ENCODE data around the gene LARP7.
A peak's percentile ranks its signal among the peaks of the same experiment; 100 is the strongest.
"Not testable (repeated sequence)": the region's sequence is repeated elsewhere in the genome, so short reads cannot be mapped to it uniquely, and the experiment has no call there.

LARP7 gene

GRCh38 chr4:112636688-112637551, at the start of gene LARP7, which contains the start of gene ZGRF1:
Gene LARP7 (plus strand): TSS chr4:112637143. CDS start chr4:112644670, 7,527 bp downstream.
Gene ZGRF1 (minus strand): TSS chr4:112636909. CDS start chr4:112633176, 3,733 bp downstream.
- DNase-seq (ENCODE audit: low spot score) = peak; percentile 99

DNA sequence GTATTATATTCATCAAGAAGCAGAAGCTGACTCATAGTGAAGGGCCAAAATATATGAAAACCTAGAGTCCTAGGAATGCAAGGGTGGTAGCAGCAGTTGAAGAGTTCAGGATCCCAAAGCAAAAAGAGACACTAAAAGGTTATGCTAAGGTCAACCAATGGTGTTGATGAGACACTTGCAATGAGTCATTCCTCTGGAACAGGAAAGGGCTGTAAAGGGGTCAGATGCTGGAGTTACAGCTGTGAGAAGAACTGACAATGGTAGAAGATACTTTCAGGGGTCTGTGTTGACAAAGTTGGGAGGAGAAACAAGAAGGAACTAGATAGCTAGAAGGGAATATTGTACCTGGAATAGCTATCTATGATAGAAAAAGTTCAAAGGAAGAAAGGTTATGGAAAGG, 47.7 kb upstream of the LARP7 start:
- no peak for DNase-seq (ENCODE audit: low spot score)

- DNase-seq (ENCODE audit: low spot score) = no peak
Observed at GRCh38 chr4:112591593-112591992, 45.4 kb upstream of the LARP7 start.

DNA sequence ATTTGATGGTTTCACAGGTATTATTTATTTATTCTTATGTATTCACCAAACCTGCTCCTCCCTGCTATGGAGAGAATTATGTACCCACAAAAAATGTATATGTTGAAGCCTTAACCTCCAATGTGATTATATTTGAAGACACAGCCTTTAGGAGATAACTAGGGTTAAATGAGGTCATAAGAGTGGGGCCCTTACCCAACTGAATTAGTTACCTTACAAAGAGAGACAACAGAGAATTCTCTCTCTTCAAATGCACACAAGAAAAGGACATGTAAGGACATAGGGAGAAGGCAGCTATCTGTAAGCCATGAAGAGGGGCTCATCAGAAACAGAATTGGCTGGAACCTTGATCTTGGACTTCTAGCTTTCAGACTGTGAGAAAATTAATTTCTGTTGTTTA, 44.2 kb upstream of the LARP7 start:
- no peak for DNase-seq (ENCODE audit: low spot score)

DNA sequence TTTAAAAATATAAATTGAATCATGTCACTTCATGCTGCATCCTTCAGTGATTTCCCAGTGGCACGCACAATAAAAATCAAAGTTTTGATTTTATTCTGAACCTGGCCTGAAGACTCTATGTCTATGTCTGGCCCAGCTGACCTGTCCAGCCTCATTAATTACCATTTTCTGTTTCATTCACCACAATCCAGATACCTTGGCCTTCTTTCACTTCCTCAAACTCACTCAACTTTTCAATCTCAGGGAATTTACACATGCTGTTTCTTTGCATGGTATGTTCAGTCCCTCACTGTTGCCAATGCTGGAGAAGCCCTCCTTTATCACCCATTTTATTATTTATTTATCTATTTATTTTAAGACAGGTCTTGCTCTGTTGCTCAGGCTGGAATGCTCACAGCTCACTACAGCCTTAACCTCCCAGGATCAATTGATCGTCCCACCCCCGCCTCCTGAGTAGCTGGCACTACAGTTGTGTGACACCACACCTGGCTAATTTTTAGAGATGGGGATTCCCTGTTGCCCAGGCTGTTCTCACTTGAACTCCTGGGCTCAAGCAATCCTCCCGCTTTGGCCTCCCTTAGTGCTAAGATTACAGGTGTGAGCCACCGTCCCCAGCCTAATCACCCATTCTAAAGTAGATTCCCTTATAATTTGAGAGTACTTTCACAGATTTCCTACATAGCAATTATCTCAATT, 43.4 kb upstream of the LARP7 start:
- DNase-seq (ENCODE audit: low spot score) = no peak

DNA sequence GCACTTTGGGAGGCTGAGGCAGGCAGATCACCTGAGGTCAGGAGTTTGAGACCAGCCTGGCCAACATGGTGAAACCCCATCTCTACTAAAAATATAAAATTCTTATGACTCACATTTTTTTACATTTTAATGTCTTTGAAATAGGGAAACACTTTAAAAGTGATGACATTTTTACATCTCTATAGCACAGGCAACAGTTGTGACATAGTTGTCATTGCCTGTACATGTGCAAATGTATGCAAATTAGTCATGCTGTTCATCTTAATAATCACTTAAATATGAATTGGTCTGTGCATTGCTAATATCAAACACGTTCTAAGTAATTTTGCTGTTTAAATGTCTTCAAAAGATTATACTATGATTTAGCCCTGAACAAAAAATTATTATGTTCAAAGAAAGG, 42.0 kb upstream of the LARP7 start:
- no peak for DNase-seq (ENCODE audit: low spot score)

DNA sequence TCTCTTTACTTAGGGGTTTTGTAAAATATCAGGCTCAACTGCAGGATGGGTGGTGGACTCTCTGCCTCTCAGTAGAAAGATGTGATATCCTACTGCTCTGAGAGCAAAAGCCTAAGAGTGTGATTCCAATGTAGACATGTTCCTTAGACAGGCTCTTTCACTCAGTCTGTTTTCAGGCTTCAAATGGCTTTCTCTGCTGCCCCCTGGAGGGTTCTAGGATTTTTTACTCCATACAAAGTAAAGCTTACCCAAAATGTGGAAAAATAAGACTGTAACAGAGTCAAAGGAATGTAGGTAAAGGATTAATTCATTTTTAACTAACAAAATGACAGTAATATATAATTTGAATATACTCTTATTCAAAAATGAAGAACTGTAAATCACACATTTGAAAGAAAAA, 32.4 kb upstream of the LARP7 start:
- DNase-seq (ENCODE audit: low spot score) = peak; percentile 43

GRCh38 chr4:112612814-112613213, 24.1 kb upstream of the LARP7 start:
- DNase-seq (ENCODE audit: low spot score) = not testable (repeated sequence)

DNA sequence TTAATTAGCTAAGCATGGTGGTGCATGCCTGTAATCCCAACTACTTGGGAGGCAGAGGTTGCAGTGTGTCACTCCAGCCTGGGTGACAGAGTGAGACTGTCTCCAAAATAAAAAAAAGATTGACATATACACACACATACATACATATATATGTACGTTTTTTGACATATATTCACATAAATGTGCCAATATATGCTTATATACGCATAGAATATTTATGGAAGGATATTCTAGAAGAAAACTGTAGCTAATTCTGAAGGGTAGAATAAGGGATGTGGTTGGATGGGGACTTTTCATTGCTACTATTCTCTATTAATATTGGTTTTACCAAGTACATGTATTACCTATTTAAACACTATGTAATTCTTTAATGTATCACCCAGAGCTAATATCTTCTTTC, 20.0 kb upstream of the LARP7 start:
- DNase-seq (ENCODE audit: low spot score) = no peak

GRCh38 chr4:112626228-112626627, 10.7 kb upstream of the LARP7 start:
- no peak for DNase-seq (ENCODE audit: low spot score)

- peak; percentile 39 for DNase-seq (ENCODE audit: low spot score)
Observed at GRCh38 chr4:112633477-112634235, 3.3 kb upstream of the LARP7 start.

- no peak for DNase-seq (ENCODE audit: low spot score)
Observed at GRCh38 chr4:112637552-112637866, 566 bp downstream of the LARP7 start.

GRCh38 chr4:112642526-112642925, 5.6 kb downstream of the LARP7 start:
- DNase-seq (ENCODE audit: low spot score) = no peak

DNA sequence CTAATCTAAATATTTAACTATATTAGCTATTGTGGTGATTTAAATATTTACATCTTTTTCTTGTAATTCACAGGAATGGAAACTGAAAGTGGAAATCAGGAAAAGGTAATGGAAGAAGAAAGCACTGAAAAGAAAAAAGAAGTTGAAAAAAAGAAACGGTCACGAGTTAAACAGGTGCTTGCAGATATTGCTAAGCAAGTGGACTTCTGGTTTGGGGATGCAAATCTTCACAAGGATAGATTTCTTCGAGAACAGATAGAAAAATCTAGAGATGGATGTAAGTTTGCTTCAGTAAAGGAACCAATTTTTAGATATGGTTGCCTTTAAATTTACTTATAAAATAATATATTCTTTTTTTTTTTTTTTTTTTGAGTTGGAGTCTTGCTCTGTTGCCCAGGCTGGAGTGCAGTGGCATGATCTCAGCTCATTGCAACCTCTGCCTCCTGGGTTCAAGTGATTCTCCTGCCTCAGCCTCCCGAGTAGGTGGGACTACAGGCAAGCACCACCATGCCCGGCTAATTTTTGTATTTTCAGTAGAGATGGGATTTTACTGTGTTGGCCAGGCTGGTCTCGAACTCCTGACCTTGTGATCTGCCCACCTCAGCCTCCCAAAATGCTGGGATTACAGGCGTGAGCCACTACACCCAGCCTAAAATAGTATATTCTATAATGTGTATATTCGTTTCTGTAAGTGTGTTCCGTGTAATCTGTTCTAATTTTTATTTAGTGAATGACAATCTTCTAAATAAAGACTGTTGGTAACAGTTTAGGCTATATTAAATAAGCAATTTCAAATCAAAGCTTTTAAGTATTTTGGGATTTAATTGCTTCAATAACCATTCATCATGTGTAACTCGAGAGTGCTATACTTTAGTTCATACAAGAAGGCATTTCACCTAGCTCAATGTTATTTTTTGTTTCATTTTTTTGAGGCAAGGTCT, 7.9 kb downstream of the LARP7 start:
- DNase-seq (ENCODE audit: low spot score) = not testable (repeated sequence)

DNA sequence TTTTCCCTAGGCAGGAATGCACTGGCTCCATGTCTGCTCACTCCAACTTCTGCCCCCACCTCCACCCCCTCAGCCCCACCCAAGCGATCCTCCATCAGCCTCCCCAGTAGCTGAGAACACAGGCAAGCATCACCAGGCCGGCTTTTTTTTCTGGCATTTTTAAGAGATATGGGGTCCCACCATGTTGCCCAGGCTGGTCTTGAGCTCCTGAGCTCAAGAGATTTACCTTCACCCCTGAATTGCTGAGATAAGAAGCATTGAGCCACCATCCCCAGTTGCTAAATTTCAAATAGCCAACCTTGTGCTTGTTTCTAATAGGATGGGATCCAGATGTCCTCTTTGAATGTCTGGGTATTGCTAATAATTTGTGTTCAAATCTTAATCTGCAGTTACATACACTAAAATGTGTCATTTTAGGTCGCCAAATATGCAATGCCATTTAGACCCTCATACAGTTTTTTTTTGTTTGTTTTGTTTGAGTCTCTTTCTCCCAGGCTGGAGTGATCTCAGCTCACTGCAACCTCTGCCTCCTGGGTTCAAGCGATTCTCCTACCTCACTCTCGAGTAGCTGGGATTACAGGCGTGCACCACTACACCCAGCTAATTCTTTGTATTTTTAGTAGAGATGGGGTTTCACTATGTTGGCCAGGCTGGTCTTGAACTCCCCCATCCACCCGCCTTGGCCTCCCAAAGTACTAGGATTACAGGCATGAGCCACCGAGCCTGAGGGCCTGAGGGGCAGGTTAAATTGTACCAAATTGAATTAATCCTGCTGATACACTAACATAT, 8.8 kb downstream of the LARP7 start:
- no peak for DNase-seq (ENCODE audit: low spot score)

DNA sequence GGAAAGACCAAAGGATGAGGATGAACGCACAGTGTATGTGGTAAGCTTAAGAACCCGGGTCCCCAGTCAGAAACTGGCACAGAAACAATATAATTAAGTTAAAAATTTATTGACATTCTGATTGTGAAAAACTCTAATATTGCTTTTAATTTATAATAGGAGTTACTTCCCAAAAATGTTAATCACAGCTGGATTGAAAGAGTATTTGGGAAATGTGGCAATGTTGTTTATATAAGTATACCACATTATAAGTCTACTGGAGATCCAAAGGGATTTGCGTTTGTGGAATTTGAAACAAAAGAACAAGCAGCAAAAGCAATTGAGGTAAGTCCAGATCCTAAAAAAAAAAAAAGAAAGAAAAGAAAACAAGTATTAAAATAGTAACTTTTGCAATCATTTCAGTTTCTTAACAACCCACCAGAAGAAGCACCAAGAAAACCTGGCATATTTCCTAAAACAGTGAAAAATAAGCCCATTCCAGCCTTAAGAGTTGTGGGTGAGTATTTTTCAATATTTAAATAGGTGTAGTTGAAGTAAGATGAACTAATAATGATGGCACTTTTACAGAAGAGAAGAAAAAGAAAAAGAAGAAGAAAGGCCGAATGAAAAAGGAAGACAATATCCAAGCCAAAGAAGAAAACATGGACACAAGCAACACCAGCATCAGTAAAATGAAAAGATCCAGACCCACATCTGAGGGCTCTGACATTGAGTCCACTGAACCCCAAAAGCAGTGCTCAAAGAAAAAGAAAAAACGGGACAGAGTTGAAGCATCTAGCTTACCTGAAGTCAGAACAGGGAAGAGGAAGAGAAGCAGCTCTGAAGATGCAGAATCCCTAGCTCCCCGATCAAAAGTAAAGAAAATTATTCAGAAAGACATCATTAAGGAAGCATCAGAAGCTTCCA, 9.9 kb downstream of the LARP7 start:
- no peak for DNase-seq (ENCODE audit: low spot score)

GRCh38 chr4:112647785-112648184, 10.8 kb downstream of the LARP7 start:
- no peak for DNase-seq (ENCODE audit: low spot score)

DNA sequence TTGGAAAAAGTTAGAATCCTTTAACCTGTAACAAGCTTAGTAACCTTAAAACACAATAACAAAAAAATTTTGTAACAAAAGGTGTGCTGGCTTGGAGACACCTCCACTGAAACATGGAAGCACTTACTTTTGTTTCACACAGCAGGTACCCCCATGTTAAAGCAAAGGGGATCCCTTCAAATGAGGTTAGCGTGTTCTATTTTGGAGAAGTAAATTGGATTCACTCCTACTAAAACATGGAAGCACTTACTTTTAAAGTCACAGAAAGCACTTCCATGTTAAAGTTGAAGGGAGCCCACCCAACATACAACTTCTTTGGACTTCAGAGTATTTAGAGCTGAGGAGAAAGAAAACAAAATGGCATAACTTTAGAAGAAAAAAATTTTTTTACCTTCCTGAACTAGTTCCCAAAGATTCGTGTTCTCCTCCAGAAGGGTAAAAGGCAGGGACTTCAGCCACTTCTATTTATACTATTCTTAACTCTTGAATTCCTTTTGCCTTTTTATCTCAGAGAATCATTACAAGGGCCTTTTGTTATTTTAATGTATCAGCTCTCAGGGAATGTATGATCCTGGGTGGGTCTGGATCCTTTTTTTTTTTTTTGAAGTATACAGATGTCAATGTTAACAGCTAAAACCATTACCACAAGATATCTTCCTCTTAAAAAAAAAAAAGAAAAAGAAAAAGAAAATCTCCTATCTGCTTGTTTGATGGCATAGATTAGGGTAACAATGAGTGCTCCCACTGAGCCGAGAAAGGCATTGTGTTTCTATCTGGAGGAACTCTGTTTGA, 11.5 kb downstream of the LARP7 start:
- no peak for DNase-seq (ENCODE audit: low spot score)

GRCh38 chr4:112649055-112649408, 12.1 kb downstream of the LARP7 start:
- DNase-seq (ENCODE audit: low spot score) = no peak
